ENCODE measurements around the gene EPS15.
"Not testable (repeated sequence)": the region's sequence is repeated elsewhere in the genome, so short reads cannot be mapped to it uniquely, and the experiment has no call there.

The EPS15 gene

DNA sequence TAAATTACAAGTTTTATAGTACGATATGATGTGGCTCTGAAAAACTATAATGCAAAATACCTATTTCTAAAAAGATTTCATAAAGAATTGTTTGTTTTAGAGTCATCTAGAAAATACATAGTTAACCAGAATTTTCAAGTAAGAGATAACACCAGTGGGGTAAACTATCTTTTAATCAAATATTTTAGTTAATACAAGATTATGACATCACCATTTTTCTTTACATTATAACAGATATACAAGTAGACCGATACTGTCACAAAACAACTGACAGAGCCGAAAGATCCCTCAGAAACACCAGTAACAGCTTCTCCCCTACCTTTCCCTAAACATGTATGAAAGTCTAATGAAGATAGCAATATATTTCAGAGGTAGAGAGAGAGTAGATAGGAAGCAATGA is 54.2 kb downstream of the EPS15 start:
- DNase-seq: no peak

DNA sequence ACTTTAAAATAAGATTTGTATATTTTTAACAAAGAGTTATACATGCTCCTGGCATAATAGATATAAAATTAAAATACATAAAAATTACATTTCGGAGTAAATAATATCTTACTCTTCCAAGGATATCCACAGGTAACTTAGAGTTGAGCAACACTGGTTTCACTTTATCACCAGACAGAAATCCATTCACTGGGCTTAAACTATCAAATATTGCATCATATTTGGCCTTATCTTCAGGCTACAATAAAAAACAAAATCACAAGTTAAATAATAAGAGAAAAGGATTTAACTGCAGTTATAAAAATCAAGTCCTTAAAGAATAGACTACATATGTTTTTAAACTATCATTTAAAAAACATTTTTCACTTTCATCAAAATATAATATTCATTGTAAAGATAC is 55.5 kb downstream of the EPS15 start:
- peak; percentile 34 for DNase-seq

DNA sequence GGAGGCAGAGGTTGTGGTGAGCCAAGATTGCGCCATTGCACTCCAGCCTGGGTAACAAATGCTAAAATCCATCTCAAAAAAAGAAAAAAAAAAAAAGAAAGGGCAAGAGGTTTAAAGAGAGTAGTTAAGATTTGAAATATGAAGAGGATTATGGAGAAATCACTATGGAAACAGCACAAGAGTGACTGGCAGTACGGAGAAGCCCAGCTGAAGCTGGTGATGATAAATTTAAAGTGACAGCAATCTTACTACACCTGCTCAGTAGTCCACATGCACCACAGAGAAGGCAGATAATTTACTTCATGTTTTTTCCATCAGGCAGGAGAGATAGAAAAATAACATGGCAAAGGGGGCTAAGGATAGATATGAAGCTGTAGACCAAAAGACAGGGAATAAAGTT is 56.8 kb downstream of the EPS15 start:
- DNase-seq: not testable (repeated sequence)

DNA sequence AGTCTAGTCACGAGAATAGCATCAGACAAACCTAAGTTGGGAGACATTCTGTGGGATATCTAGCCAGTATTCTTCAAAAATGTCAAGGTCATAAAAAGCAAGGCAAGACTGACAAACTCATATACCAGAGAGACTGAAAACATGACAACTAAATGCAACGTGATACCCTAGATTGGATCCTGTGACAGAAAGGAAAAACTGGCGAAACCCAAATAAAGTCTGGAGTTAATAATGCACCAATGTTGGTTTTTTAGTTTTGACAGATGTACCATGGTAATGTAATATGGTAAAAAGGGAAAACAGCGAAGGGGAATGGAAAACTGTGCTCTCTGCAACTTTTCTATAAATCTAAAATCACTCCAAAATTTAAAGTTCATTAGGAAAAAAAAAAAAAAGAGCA is 64.5 kb downstream of the EPS15 start:
- no peak for DNase-seq

DNA sequence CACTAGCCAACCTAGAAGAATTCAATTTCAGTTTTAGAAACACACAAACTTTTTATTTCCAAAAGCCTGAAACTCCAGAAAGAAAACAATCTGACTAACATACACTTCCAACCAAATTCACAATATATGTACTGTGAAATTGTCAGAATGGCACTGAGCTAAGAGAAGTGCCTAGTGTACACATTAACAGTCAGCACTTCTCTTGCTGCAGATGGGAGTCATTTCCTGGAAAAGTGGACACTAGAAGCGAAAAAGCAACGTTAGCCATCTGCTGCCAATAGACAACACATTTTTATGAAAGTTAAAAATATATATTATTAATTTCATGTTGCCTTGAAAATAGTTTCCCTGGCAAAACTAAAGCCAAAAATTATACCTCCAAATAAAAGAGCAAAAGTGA is 66.1 kb downstream of the EPS15 start:
- DNase-seq: no peak

DNA sequence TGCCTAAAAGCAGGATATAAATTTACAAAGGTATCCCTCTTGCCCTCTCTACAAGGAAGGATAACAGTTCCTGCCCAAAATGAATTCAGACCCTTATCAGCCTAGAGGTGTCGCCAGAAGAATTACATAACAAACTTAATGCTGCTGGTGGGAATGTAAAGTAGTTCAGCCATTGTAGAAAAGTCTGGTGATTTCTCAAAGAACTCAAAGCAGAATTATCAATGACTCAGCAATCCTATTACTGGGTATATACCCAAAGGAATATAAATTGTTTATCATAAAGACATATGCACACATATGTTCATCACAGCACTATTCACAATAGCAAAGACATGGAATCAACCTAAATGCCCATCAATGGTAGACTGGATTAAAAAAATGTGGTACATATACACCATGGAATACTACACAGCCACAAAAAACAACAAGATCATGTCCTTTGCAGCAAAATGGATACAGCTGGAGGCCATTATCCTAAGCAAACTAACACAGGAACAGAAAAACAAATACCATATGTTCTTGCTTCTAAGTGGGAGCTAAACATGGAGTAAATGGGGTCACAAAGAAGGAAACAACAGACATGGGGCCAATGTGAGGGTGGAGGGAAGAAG is 70.1 kb downstream of the EPS15 start:
- peak; percentile 67 for DNase-seq

DNA sequence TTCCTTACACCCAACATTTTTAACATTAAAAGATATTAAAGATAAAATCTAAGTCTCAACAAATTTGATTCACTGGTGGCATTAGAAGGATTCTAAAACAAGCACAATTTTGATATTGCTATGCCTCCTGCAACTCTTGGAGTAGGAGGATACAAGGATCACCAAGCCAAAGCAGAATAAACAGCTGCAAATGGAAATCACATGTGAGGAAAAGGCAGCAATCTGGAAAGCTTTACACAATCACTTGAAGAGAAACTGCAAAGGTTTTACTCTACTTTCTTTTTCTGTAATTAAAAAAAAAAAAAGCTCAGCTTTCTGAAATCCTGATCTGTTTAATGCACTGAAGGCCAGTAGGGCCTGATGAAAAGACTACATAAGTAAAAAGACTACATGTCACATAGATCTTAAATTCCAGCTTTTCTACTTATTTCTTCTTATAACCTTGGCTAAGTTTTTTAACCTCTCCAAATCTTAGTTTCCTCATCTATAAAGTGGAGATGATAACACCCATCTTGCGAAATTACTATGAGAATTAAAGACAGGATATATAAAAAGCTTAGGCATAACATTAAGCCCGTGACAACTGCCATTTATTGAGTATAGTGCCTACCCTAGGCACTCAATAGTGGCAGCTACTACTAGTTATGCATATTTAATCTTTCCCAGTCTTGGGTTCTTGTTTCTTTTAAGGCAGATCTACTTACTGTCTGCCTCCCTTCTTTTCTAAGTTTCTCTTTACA is 73.5 kb downstream of the EPS15 start:
- peak; percentile 42 for DNase-seq

DNA sequence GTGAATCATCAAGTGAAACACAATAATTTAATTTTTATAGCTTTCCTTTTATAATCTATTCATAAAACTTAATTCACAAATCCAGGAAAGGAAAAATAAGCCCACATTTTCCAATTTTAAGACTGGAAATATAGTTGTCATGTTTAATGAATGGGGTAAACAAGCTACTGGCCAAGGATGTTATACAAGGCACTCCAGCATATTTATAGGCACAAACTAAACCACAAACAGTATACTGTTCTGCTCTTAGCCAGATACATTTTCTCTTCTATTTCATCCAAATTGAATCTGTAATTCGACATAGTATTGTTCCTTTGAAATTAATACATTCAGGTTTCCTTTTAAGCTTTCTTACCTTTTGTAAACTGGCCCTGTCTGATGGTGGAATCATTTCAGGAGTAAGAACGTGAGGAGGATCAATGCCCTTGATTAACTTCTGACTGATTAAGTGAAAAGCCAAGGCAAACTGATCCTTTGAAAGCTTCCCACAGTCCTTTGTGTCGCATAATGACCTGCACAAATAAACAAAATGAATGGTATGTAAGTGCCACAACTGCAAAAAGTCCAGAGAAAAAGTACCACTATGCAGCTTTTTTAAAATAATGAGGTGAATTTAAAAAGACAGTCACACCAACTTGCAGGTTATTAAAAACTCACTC is 74.4 kb downstream of the EPS15 start:
- DNase-seq: no peak

DNA sequence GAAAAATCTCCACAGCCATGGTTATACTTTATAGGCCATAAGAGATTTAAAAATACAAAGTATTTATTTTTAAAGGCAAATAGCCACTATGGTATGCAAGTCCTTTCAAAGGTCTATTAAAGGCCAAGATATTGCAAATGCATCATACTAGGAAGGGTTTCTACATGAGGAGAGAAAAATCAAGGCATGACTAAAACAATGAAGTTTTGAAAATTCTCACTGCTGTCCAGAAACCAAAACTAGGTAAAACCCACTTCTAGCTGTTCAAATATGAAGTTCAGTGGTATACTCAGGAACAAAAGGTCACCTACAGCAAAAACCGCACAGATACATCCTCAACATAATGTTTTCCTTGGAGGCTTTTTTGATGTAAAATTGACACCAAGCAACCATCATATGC is 75.0 kb downstream of the EPS15 start:
- no peak for DNase-seq

DNA sequence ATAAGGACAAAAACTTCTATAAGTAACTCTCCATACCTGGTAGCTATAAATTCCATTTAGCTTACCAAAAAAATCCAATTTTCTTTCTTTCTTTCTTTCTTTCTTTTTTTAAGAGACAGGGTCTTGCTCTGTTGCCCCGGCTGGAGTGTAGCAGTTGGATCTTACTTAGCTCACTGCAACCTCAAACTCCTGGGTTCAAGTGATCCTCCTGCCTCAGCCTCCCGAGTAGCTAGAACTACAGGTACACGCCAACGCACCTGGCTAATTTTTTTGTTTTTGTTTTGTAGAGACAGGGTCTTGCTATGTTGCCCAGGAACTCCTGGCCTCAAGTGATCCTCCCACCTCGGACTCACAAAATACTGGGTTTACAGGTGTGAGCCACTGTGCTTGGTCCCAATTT is 75.5 kb downstream of the EPS15 start:
- no peak for DNase-seq

DNA sequence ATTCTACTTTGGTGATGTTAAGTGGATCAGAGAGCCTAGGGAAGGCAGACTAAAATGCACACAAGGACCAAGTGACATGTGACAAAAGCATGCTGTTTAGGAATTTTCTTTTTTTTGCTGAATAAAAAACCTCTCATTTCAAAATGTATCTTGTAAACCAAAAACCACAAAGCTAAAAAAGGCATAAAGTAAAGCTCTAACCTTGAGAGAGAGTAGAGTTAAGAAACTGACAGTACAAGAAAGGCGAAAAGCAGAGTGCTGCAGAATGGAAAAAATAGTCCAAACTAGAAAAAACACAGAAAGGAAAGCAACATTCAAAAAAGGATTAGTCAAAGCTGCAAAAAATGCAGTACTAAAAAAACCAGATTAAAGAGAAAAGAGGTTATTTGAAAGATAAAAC is 76.5 kb downstream of the EPS15 start:
- DNase-seq: peak; percentile 14

DNA sequence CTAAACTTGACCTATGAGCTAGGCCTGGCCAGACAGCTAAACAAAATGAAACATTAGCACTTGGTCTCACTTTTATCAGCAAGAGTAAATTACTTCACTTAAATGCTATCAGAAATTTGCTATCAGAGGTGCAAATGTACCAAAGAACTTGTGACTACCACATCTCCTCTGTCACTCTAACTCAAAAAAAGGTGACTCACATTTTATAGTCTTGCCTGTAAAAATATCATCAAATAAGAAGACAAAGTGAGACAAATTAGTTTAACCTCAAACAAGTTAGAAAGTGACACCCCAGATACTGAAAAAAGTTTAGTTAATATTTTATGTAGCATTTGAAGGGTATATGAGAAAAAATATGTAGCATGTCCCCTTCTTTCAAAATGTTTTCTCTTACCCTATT is 76.9 kb downstream of the EPS15 start:
- DNase-seq: no peak

DNA sequence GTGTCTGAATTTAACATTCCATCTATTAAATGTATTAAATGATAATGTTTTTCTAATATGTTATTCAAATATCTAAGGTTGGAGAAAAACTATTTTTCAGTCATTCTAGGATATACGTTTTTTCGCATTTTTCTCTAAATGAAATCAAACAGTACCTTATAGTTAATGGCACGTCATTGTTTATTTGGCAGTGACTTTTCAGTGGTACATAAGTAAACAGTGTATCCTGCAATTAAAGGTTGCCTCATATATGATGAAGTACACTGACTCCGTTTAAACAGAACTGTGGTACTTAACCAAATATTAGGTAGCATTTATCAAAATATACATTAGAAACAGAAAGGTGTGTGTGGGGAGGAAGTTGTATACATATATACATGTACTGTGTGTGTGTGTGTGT is 79.2 kb downstream of the EPS15 start:
- no peak for DNase-seq

DNA sequence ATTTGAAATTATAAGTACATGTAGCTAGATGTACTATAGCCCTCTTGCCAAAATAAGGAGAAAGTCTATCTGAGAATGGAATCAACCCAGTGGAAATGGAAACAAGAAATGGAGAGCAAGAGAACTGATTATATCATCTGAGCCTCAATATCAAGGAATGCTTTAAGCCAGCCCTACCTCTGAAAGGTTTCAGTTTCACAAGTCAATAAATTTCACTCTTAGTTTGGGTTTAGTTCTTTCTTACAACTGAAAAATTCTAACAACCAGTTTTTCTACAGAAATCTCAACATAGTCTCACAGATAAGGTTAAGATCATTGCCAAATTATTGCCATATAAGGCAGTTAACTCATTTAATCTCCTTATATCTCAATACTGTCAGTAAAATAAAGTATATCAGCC is 80.0 kb downstream of the EPS15 start:
- DNase-seq: peak; percentile 40

DNA sequence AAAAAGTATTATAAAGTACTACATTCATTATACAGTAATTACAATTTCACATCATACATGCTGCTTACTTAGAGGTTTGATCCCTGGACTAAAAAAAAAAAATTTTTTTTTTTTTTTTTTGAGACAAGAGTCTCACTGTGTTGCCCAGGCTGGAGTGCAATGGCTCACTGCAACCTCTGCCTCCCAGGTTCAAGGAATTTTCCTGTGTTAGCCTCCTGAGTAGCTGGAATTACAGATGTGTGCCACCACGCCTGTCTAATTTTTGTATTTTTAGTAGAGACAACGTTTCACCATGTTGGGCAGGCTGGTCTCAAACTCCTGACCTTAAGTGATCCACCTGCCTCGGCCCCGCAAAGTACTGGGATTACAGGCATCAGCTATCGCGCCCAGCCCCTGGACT is 81.7 kb downstream of the EPS15 start:
- DNase-seq: not testable (repeated sequence)

DNA sequence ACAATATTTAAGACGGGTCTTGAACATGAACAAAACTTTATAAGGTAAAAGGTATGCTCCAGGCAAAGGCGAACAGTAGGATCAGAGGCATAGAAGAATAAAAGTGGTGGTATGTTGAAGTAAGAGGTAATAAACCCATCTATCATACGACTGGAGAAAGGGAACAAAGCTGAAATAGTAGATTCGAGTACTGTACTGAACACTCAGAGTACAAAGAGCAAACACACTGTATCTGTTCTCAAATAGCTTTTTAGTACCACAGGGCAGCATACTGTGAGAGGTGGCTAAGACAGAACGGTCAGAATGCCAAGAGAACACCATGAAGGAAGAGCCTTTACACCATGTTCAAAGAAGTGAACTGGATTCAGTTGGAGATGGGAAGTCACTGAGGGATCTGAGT is 83.2 kb downstream of the EPS15 start:
- no peak for DNase-seq

DNA sequence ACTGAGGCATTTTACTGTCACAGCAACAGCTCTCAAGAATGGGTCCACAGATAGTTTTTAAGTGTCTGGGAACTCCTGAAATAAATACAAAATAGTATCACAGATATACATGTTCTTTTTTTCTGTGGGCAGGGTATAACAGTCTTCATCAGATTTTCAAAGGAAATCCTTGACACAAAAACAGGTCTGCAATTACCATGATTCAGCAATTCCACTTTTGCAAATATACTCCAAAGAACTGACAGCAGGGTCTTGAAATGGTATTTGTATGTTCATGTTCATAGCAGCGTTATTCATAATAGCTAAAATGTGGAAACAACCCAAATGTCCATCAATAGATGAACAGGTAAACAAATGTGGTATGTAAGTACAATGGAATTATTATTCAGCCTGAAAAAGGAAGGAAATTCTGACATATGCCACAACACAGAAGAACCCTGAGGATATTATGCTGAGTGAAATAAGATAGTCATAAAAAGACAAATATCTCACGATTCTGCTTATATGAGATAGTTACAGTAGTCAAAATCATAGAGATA is 85.0 kb downstream of the EPS15 start:
- peak; percentile 50 for DNase-seq

DNA sequence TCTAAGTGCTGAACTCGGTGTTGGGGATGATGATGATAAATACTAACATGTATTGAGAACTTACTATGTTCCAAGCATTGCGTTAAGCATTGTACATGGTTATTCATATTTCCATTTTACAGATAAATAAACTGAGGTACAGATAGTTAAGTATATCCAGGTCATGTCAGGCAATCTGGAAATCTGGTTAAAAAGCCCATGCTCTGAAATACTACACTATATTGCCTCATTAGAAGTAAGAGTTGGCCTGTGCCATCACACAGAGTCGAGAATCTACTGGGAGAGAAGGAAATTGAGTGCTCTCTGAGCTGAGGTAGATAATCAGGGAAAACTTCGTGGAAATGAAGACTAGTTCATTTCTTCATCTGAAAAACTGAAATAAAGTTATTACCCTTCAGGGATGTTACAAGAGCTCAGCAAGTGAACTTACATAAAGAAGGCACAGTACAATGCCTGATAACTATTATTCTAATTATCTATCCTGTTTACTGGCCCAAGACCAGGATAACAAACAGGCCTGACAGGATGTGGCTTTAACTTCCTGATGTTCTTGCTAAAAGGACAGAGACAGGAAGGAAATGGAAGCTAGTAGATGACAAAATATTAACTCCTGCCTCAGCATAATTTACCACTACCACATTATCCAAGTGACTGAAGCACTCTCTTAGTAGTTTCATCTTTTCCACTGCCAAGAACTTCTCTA is 85.6 kb downstream of the EPS15 start:
- peak; percentile 50 for DNase-seq

DNA sequence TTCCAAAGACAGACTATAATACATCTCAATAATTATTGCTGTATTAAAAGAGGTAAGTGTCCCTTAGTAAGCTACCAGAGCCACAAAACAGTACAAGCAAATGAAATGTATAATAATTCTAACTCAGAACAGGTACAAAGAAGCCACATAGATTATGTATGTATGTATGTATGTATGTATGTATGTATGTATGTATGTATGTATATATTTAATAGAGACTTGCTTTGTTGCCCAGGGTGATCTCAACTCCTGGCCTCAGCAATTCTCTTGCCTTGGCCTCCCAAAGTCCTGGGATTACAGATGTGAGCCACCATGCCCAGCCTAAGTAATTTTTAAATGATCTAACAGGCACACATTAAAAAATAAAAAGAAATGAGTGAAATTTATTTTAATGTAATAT is 86.9 kb downstream of the EPS15 start:
- DNase-seq: no peak

DNA sequence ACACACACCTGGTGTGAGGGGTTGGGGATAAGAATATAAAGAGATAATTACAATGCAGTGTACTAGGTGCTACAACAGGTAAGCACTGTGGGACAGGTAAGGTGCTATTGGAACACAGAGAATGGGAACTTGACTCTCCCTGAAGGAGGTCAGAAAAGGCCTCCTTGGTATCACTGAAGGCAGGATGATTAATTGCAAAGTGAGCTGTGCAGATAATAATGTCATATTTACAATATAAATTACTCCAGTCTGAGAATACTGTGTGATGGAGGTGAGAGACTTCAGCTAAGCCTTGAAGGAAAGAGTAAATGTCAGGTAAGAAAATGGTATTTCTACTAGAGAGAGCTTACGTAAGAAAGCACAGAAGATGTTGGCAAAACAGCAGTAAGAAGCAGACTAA is 91.6 kb downstream of the EPS15 start:
- DNase-seq: no peak

DNA sequence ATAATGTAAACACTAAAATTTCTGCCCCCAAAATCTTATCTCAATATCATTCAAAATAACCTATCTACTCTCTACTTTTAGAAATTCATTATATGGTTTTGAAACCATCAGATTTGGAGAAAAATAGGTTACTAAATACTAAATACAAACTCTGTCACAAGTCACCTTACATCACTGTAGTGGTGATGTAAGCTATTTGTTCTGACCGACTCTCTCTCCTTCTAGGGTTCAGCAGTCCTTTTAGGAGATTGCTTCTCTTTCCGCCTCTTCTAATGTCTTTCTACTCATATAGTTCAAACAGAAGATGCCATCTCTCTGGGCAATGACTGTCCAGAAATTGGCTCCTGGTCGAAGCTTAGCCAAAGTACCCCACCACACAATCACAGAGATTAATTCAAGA is 93.1 kb downstream of the EPS15 start:
- DNase-seq: no peak

DNA sequence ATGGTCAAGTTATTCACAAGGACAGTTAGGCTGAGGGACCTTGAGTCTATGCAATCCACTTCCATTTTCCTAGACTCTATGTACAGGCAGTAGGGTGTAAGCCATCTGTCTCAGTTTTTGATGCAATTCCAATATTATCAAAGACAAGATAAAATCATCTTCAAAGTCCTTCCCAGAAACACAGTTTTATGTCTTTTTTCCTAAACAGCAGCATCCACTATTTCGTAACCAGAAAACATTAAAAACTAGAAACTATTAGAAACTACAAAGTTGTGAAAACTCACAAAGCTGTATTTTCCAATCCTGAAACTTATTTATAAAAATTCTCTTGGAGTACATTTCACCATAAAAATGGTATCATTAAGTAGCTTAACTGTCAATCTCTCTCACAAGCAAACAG is 93.8 kb downstream of the EPS15 start:
- DNase-seq: no peak

DNA sequence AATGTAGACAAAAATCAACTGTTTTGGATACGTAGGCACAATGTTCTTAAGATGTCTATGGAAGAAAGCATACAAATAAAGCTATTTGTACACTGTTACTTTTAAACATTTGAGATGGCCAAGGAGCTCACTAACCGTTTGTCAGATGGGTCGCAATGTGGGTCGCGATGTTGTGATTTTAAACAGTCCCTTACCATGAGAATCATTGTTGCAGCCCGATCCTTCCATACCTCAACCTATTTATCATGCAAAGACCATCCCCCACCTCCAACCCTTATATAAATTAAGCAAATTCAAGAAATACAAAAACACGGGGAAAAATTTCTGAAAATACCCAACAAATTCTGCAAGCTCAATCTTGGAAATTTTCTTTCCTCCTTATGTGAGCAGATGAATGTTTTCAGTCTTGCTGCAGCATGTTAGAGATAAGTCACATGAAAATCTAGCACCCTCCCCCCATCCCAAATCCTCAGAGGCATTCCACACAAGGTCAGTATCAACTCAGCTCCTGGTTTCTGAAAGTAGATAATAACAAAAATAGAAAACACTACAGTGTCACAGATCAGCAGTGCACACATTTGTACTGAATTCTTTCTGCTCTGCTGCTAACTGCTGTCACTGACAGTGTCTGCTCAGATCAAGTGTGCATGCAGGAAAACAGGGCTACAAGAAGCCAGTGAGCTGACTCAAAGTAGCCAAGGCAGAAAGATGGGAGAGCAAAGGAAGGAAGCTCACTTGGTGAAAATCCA is 95.8 kb downstream of the EPS15 start:
- peak; percentile 79 for DNase-seq

Measured in OCI-M1 (cell line).